Osteoblast (primary cell): ENCODE measurements around the gene CTRL. TPM values are rescaled to one million over a fixed set of nuclear protein-coding genes. Genes with fewer than 3 reads are reported as not detected.

ENCODE experiments used
- DNase-seq: peaks from one replicate; pipeline ENCODE4 v3.0.0; 2011; ENCODE audit warnings: low spot score, mixed read lengths; ENCODE audit not compliant: insufficient read length; ENCODE audit errors: missing footprints
- H2AFZ ChIP-seq: 2 replicates; pipeline ENCODE4 v1.6.0; 2011; ENCODE audit warnings: mild to moderate bottlenecking, low read length
- H3K27ac ChIP-seq: 2 replicates; pipeline ENCODE4 v1.5.1; 2011; ENCODE audit warnings: mild to moderate bottlenecking, low read depth, low read length, moderate library complexity
- H3K27me3 ChIP-seq: 2 replicates; pipeline ENCODE4 v1.6.0; 2012; ENCODE audit warnings: mild to moderate bottlenecking, control low read depth, inconsistent platforms, low read length, moderate library complexity; ENCODE audit not compliant: insufficient read depth
- H3K36me3 ChIP-seq: 2 replicates; pipeline ENCODE4 v1.5.1; 2011; ENCODE audit warnings: mild to moderate bottlenecking, low read length, control low read depth, moderate library complexity; ENCODE audit not compliant: insufficient read depth
- H3K4me1 ChIP-seq: 2 replicates; pipeline ENCODE4 v1.5.1; 2011; ENCODE audit warnings: mild to moderate bottlenecking, low read length, control low read depth, moderate library complexity; ENCODE audit not compliant: insufficient read depth
- H3K4me2 ChIP-seq: 2 replicates; pipeline ENCODE4 v1.6.0; 2011; ENCODE audit warnings: mild to moderate bottlenecking, low read length; ENCODE audit not compliant: insufficient read depth
- H3K4me3 ChIP-seq: fragments of 200-600 bp; sonication (generic); 3 replicates; pipeline ENCODE4 v1.5.1; 2012; ENCODE audit warnings: mild to moderate bottlenecking, low read length, inconsistent platforms; ENCODE audit not compliant: insufficient read depth
- H3K79me2 ChIP-seq: 2 replicates; pipeline ENCODE4 v1.6.0; 2012; ENCODE audit warnings: mild to moderate bottlenecking, low read length, control low read depth, inconsistent platforms; ENCODE audit not compliant: insufficient read depth
- H3K9me3 ChIP-seq: 2 replicates; pipeline ENCODE4 v1.5.1; 2011; ENCODE audit warnings: low read depth, low read length, control low read depth
- H4K20me1 ChIP-seq: 2 replicates; pipeline ENCODE4 v1.6.0; 2012; ENCODE audit warnings: mild to moderate bottlenecking, low read length, control low read depth; ENCODE audit not compliant: insufficient read depth
- CTCF ChIP-seq: IDR thresholded peaks from 2 replicates; pipeline ENCODE4 v1.5.1; 2011; ENCODE audit warnings: mild to moderate bottlenecking, low read depth, low read length, moderate library complexity; ENCODE audit errors: extremely low read depth
- total RNA-seq: library from RNA; depleted of rRNA; stranded (reverse); fragments of >200 nt; gene quantifications from 2 replicates; pipeline ENCODE4 v1.2.3, GENCODE V29; 2012

CTRL gene
- total RNA-seq, 1 donor: 0.36 TPM

GRCh38 chr16:67949645-67950044 lies 18.0 kb upstream of the CTRL start:
- H3K79me2 ChIP-seq: peaks cover 17% of the 10 kb centered on the region
- TF ChIP-seq CTCF: no peak
- H3K36me3 ChIP-seq: peaks cover 94% of the 10 kb centered on the region
- no peak overlapping the region for H3K4me2 ChIP-seq
- H4K20me1 ChIP-seq: peaks cover 53% of the 10 kb centered on the region
- H3K27ac ChIP-seq: no peak overlapping the region
- no peaks in the 10 kb centered on the region for H3K9me3 ChIP-seq
- H3K4me3 ChIP-seq: no peak overlapping the region
- H3K4me1 ChIP-seq: no peaks in the 10 kb centered on the region
- no peaks in the 10 kb centered on the region for H3K27me3 ChIP-seq
- no peak for DNase-seq
- H2AFZ ChIP-seq: no peak overlapping the region

DNA sequence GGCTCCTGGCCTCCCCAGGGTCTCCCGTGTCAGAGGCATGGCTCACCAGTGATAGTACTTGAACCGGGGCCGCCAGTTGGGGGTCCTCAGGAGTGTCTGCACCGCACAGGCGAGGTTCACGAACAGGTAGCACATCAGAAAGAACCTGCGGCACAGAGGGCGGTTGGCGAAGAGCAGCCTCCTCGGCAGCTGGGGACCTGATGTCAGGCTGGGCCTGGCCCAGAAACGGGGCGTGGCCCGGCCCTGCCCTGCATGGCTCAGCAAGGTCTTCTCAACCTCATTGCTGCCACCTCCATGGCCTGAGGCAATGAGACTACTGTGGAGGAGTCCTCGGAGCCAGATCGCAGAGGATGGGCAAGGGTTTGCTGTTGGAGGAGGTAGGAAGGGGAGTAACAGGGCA lies 16.4 kb upstream of the CTRL start:
- no peak for TF ChIP-seq CTCF
- no peaks in the 10 kb centered on the region for H3K4me1 ChIP-seq
- DNase-seq: no peak
- no peaks in the 10 kb centered on the region for H3K9me3 ChIP-seq
- no peak overlapping the region for H2AFZ ChIP-seq
- H3K79me2 ChIP-seq: peaks cover 11% of the 10 kb centered on the region
- H3K27me3 ChIP-seq: no peaks in the 10 kb centered on the region
- H3K27ac ChIP-seq: no peak overlapping the region
- peaks cover 92% of the 10 kb centered on the region for H3K36me3 ChIP-seq
- H4K20me1 ChIP-seq: peaks cover 51% of the 10 kb centered on the region
- no peak overlapping the region for H3K4me3 ChIP-seq
- no peak overlapping the region for H3K4me2 ChIP-seq

- no peak for DNase-seq
- H3K27me3 ChIP-seq: no peaks in the 10 kb centered on the region
- TF ChIP-seq CTCF: no peak
- H3K4me1 ChIP-seq: no peaks in the 10 kb centered on the region
- no peak overlapping the region for H2AFZ ChIP-seq
- peaks cover 12% of the 10 kb centered on the region for H3K79me2 ChIP-seq
- peaks cover 55% of the 10 kb centered on the region for H4K20me1 ChIP-seq
- H3K27ac ChIP-seq: no peak overlapping the region
- no peaks in the 10 kb centered on the region for H3K9me3 ChIP-seq
- H3K4me2 ChIP-seq: no peak overlapping the region
- no peak overlapping the region for H3K4me3 ChIP-seq
- H3K36me3 ChIP-seq: peaks cover 93% of the 10 kb centered on the region
Measured at GRCh38 chr16:67946966-67947558, 15.4 kb upstream of the CTRL start.

GRCh38 chr16:67946128-67946569 lies 14.5 kb upstream of the CTRL start:
- Histone ChIP-seq H4K20me1 (peaks cover 52% of the 10 kb centered on the region), H2AFZ (no peak overlapping the region), H3K4me3 (no peak overlapping the region), H3K4me1 (no peaks in the 10 kb centered on the region), H3K9me3 (no peaks in the 10 kb centered on the region), H3K79me2 (peaks cover 10% of the 10 kb centered on the region), H3K27me3 (no peaks in the 10 kb centered on the region), H3K36me3 (peaks cover 92% of the 10 kb centered on the region), H3K27ac (no peak overlapping the region), H3K4me2 (no peak overlapping the region)
- no peak for DNase-seq
- TF ChIP-seq CTCF: no peak
